NCI-H128 (cell line): ENCODE measurements around the gene BCAR1.
"Not testable (repeated sequence)": the region's sequence is repeated elsewhere in the genome, so short reads cannot be mapped to it uniquely, and the experiment has no call there.

Experiments
- DNase-seq: peaks from one replicate; lab custom pipeline; 2025; ENCODE audit not compliant: unreplicated experiment; lab: John Stamatoyannopoulos, UW

Gene BCAR1

GRCh38 chr16:75226550-75227360, 24.7 kb downstream of the BCAR1 start:
- DNase-seq, result no peak

GRCh38 chr16:75225678-75226515, 25.5 kb downstream of the BCAR1 start:
- no peak for DNase-seq

GRCh38 chr16:75225092-75225491, 26.3 kb downstream of the BCAR1 start:
- DNase-seq, result no peak

GRCh38 chr16:75224306-75225082, 26.9 kb downstream of the BCAR1 start:
- DNase-seq, result no peak

GRCh38 chr16:75223129-75223528, 28.3 kb downstream of the BCAR1 start:
- DNase-seq, result not testable (repeated sequence)

- no peak for DNase-seq
These were observed 29.1 kb downstream of the BCAR1 start for GRCh38 chr16:75222271-75222783.

GRCh38 chr16:75219838-75220237, 31.6 kb downstream of the BCAR1 start:
- DNase-seq, result no peak

GRCh38 chr16:75219088-75219487, 32.3 kb downstream of the BCAR1 start:
- DNase-seq, result no peak

- no peak for DNase-seq
These were observed 33.0 kb downstream of the BCAR1 start, which contains the start of gene CTRB1 for GRCh38 chr16:75218256-75219076. TSS of gene CTRB1 (plus strand) at chr16:75218988. CDS start at chr16:75219008, 20 bp downstream.

- DNase-seq, result no peak
These were observed 34.0 kb downstream of the BCAR1 start for GRCh38 chr16:75217389-75217851.

GRCh38 chr16:75216576-75216975, 34.8 kb downstream of the BCAR1 start:
- DNase-seq, result no peak

- no peak for DNase-seq
These were observed 35.3 kb downstream of the BCAR1 start for GRCh38 chr16:75216127-75216526.

- DNase-seq, result not testable (repeated sequence)
These were observed 40.1 kb downstream of the BCAR1 start for GRCh38 chr16:75211286-75211685.

GRCh38 chr16:75209944-75210343, 41.5 kb downstream of the BCAR1 start:
- no peak for DNase-seq

GRCh38 chr16:75209514-75209913, 41.9 kb downstream of the BCAR1 start:
- DNase-seq, result not testable (repeated sequence)

- no peak for DNase-seq
These were observed 42.4 kb downstream of the BCAR1 start for GRCh38 chr16:75208861-75209505.

- no peak for DNase-seq
These were observed 43.1 kb downstream of the BCAR1 start for GRCh38 chr16:75208242-75208825.

GRCh38 chr16:75207831-75208230, 43.6 kb downstream of the BCAR1 start:
- DNase-seq, result no peak
